Measurements from ENCODE around the gene E2F7. TPM values are rescaled to one million over a fixed set of nuclear protein-coding genes. Genes with fewer than 3 reads are reported as not detected.

E2F7 gene
- total RNA-seq, 1 donor from 2014 or later: 0.29 TPM

DNA sequence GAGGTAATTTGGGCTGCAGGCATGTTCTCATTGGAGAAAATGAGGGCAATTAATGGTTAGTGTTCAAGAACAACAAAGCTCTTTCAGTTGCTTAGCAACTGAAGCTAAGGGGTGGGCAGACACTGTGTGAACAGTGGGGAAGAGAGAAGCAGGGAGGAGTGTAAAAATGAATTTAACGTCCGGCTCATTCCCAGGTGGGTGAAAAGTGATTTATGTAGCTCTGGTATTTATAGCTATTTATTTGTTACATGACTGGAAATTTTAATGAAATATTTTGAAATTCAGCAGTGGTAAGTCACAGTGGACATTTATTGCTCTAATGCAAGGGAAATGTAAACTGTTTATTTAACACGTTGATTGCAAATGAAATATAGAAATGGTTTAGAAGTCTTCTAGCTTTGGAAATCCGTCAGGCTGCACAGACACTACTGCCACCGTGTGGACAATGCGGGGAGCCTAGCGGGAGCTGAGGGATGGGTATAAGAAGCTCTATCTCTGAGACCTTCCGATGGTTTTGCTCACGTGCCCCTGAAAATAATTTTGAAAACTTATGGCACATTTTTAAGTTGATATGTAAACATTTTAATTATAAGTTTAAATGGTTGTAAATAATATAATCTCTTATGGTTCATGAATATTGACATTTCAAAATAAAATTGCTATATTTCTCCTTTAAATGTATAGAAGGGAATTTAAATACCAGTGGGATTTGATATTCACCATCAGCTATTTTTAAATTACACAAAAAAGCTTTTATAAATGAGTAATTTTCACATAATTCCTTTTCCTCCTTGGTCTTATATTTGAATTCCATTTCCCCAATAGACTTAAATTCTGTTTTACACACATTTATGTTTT is 54.4 kb downstream of the E2F7 start:
- TF ChIP-seq, protein P1, sequence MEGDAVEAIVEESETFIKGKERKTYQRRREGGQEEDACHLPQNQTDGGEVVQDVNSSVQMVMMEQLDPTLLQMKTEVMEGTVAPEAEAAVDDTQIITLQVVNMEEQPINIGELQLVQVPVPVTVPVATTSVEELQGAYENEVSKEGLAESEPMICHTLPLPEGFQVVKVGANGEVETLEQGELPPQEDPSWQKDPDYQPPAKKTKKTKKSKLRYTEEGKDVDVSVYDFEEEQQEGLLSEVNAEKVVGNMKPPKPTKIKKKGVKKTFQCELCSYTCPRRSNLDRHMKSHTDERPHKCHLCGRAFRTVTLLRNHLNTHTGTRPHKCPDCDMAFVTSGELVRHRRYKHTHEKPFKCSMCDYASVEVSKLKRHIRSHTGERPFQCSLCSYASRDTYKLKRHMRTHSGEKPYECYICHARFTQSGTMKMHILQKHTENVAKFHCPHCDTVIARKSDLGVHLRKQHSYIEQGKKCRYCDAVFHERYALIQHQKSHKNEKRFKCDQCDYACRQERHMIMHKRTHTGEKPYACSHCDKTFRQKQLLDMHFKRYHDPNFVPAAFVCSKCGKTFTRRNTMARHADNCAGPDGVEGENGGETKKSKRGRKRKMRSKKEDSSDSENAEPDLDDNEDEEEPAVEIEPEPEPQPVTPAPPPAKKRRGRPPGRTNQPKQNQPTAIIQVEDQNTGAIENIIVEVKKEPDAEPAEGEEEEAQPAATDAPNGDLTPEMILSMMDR (IDR thresholded peaks at IDR 0.05): peak; percentile 97
- Histone ChIP-seq H3K9me3 (no peaks in the 10 kb centered on the region), H3K4me3 (no peak overlapping the region), H3K36me3 (no peaks in the 10 kb centered on the region), H3K4me1 (peaks cover 5% of the 10 kb centered on the region), H3K27me3 (no peaks in the 10 kb centered on the region), H3K27ac (no peak overlapping the region)
- intact Hi-C loops (cut with DNase I): no loop called here
- ATAC-seq (peak; percentile 88), DNase-seq (peak; percentile 78)

DNA sequence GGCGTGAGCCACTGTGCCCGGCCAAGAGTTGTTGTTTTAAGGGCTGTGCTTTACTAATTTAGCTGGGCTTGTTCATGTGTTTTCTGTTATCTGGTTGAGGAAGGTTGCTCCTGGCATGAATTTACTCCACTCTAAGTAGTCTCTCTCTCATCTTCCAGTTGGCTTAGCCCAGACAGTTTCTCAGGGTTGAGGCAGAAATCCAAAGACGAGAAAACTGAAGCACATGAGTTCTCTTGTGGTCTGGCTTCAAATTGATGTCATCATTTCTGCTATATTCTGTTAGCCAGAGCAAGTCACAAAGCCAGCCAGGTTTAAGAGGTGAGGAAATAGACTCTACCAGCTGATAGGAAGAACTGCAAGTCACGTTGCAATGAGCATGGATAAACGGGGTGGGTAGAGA is 57.9 kb downstream of the E2F7 start:
- TF ChIP-seq, protein P1 (IDR thresholded peaks at IDR 0.05): no peak
- intact Hi-C loops (cut with DNase I): no loop called here
- Histone ChIP-seq H3K27ac (no peak overlapping the region), H3K4me1 (peaks cover 5% of the 10 kb centered on the region), H3K4me3 (no peak overlapping the region), H3K36me3 (no peaks in the 10 kb centered on the region), H3K27me3 (no peaks in the 10 kb centered on the region), H3K9me3 (no peaks in the 10 kb centered on the region)
- ATAC-seq: no peak
- no peak for DNase-seq

DNA sequence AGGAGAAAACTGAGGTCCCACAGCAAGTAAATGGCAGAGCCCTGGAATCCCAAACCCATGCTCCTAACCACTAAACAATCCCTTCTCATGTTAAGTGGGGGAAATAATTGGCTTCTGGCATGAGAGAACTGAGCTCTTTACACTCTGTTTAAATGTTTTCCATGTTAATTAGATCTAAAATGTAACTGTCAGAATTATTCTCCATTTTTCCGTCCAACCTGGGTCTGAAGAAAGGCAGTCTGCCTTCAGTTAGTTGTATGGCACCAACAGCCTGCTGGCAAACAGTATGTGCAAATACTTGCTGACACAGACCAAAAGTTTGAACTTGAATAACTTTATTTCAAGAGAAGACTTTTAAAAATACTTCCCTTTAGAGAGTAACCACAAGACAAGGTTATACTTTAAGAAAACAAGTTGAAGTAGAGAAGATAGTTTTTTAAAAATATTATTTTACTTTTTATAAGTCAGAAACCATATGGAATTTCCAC is 59.7 kb downstream of the E2F7 start:
- H3K9me3 ChIP-seq: no peaks in the 10 kb centered on the region

DNA sequence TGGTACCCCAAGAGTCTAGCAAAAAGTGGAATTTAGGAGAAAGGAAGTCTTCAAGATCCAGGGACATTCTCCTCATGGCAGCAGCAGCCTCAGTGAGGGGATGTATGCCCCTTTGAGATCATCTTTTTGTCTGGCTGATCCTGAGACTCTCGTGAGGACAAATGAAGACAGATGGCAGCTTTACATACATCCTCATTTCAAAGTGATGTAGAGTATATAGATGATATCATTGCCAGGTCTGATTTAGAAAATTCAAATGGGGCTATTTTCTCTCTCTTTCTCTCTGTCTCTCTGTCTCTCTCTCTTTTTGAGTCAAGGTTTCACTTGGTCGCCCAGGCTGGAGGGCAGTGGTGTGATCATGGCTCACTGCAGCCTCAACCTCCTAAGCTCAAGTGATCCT is 61.5 kb downstream of the E2F7 start:
- Histone ChIP-seq H3K4me1 (no peaks in the 10 kb centered on the region), H3K36me3 (no peaks in the 10 kb centered on the region), H3K9me3 (no peaks in the 10 kb centered on the region), H3K27ac (no peak overlapping the region), H3K4me3 (no peak overlapping the region), H3K27me3 (no peaks in the 10 kb centered on the region)
- TF ChIP-seq, protein P1 (IDR thresholded peaks at IDR 0.05): no peak
- no peak for ATAC-seq
- DNase-seq: no peak
- intact Hi-C loops (cut with DNase I): no loop called here

More for the DNA sequence above, 59.7 kb downstream of the E2F7 start:
- Histone ChIP-seq H3K4me1 (peaks cover 1% of the 10 kb centered on the region), H3K36me3 (no peaks in the 10 kb centered on the region), H3K27ac (no peak overlapping the region), H3K4me3 (no peak overlapping the region), H3K27me3 (no peaks in the 10 kb centered on the region)
- TF ChIP-seq, protein P1 (IDR thresholded peaks at IDR 0.05): no peak
- no peak for DNase-seq
- ATAC-seq: no peak
- intact Hi-C loops (cut with DNase I): no loop called here

DNA sequence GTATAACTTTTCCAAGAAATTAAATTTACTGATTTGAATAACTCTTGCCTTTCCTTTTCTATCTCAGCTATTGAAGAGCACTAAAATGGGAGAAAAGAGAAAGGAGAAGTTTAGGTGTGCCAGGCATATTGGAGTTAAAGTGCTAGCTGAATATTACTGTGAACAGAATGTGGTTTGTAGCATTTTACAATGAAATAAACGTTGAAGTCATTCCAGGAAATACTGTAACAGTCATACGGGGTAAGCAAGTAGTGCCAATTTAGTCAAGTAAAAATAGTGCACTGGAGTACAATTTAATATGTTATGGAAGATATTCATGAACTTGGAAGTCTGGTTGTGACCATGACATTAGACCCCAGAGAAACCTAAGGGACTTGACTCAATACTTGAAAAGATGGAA is 62.1 kb downstream of the E2F7 start:
- Histone ChIP-seq H3K27me3 (no peaks in the 10 kb centered on the region), H3K27ac (no peak overlapping the region), H3K9me3 (no peaks in the 10 kb centered on the region), H3K4me1 (no peaks in the 10 kb centered on the region), H3K36me3 (no peaks in the 10 kb centered on the region), H3K4me3 (no peak overlapping the region)
- TF ChIP-seq, protein P1 (IDR thresholded peaks at IDR 0.05): no peak
- intact Hi-C loops (cut with DNase I): no loop called here
- DNase-seq (no peak), ATAC-seq (no peak)

Measured in upper lobe of right lung (tissue), 1 donor.